Measurements from ENCODE around the gene GRN. TPM values are rescaled to one million over a fixed set of nuclear protein-coding genes. Genes with fewer than 3 reads are reported as not detected.

GRN gene
- total and polyA plus RNA-seq, 7 experiments from 2014 or later = 49.5 to 374 (median 52.2) TPM

GRCh38 chr17:44400226-44400847 lies 55.2 kb downstream of the GRN start:
- no peak overlapping the region for H3K27ac ChIP-seq (ENCODE audit: low read depth, low read length)
- DNase-seq = no peak
- intact Hi-C loops (cut with micrococcal nuclease) = no loop called here
- H3K4me3 ChIP-seq (ENCODE audit: low read length) = no peak overlapping the region
- Mint-ChIP-seq H3K36me3 (peaks cover 9 to 58% (median 21%) of the 10 kb centered on the region in 5 donors), H3K4me1 (peaks cover 0 to 6% (median 0%) of the 10 kb centered on the region in 7 donors), H3K9me3 (no peaks in the 10 kb centered on the region), H3K4me3 (no peak overlapping the region), H3K27ac (peak overlapping the region in 2 of 9 donors; percentile 1 to 26), H3K27me3 (no peaks in the 10 kb centered on the region)
- H3K9me3 ChIP-seq (ENCODE audit: control insufficient read depth in 2 of 3, low read length in 3 of 3) = no peaks in the 10 kb centered on the region
- ChIA-PET CTCF (no interaction called here), POLR2A (no interaction called here)
- no peak for ATAC-seq
- H3K36me3 ChIP-seq (ENCODE audit: control insufficient read depth in 2 of 3, insufficient read depth in 3 of 3, low read length in 3 of 3) = peaks cover 12 to 67% (median 13%) of the 10 kb centered on the region in 3 experiments
- no peaks in the 10 kb centered on the region for H3K27me3 ChIP-seq (ENCODE audit: control insufficient read depth in 2 of 2, insufficient read depth in 2 of 2, low read length in 2 of 2)
- no peaks in the 10 kb centered on the region for H3K4me1 ChIP-seq (ENCODE audit: control insufficient read depth in 2 of 2, insufficient read depth in 2 of 2, low read length in 2 of 2)

Other genes with a start within 250 kb of the GRN start
- gene HDAC5, start 221.7 kb upstream of the GRN start, total RNA-seq = 100 to 1,000 TPM in 1 of 5 experiments, 10 to 100 TPM in 4; 15.2 to 106 (median 70.9) TPM
- gene HDAC5, start 221.7 kb upstream of the GRN start, polyA plus RNA-seq = 10 to 100 TPM; 18.3 to 41.9 TPM
- 10 to 100 TPM in 1 of 5 experiments, 1 to 10 TPM in 2, under 1 TPM in 2; 0.76 to 12.3 (median 2.1) TPM for gene HROB, start 203.4 kb upstream of the GRN start, total RNA-seq
- gene HROB, start 203.4 kb upstream of the GRN start, polyA plus RNA-seq = under 1 TPM; 0.26 to 0.48 TPM
- under 1 TPM in 1 of 5 experiments, not detected in 4; 0.34 TPM for gene ASB16, start 174.6 kb upstream of the GRN start, total RNA-seq
- under 1 TPM in 1 of 2 donors, not detected in 1; 0.08 TPM for gene ASB16, start 174.6 kb upstream of the GRN start, polyA plus RNA-seq
- 10 to 100 TPM; 34.9 to 56.0 (median 41.6) TPM for gene TMUB2, start 158.3 kb upstream of the GRN start, total RNA-seq
- gene TMUB2, start 158.3 kb upstream of the GRN start, polyA plus RNA-seq = 10 to 100 TPM; 21.8 to 24.4 TPM
- gene ATXN7L3, start 145.4 kb upstream of the GRN start, total RNA-seq = 100 to 1,000 TPM in 4 of 5 experiments, 10 to 100 TPM in 1; 93.5 to 130 (median 124) TPM
- 10 to 100 TPM; 10.5 to 18.1 TPM for gene ATXN7L3, start 145.4 kb upstream of the GRN start, polyA plus RNA-seq
- 100 to 1,000 TPM; 126 to 303 (median 175) TPM for gene UBTF, start 125.6 kb upstream of the GRN start, total RNA-seq
- gene UBTF, start 125.6 kb upstream of the GRN start, polyA plus RNA-seq = 10 to 100 TPM; 49.0 to 84.7 TPM
- gene SLC4A1, start 77.2 kb upstream of the GRN start, total RNA-seq = under 1 TPM in 1 of 5 experiments, not detected in 4; 0.15 TPM
- not detected for gene SLC4A1, start 77.2 kb upstream of the GRN start, polyA plus RNA-seq
- gene RUNDC3A, start 36.7 kb upstream of the GRN start, total RNA-seq = under 1 TPM in 2 of 5 experiments, not detected in 3; 0.08 to 0.22 TPM
- gene RUNDC3A, start 36.7 kb upstream of the GRN start, polyA plus RNA-seq = not detected
- gene SLC25A39, start 20.5 kb upstream of the GRN start, total RNA-seq = 100 to 1,000 TPM in 3 of 5 experiments, 10 to 100 TPM in 2; 75.4 to 107 (median 101) TPM
- gene SLC25A39, start 20.5 kb upstream of the GRN start, polyA plus RNA-seq = 100 to 1,000 TPM; 122 to 155 TPM
- gene FAM171A2, start 18.6 kb downstream of the GRN start, total RNA-seq = under 1 TPM; 0.24 to 0.78 (median 0.39) TPM
- gene FAM171A2, start 18.6 kb downstream of the GRN start, polyA plus RNA-seq = under 1 TPM; 0.11 to 0.16 TPM
- 10 to 100 TPM in 1 of 5 experiments, 1 to 10 TPM in 1, under 1 TPM in 3; 0.43 to 19.7 (median 0.67) TPM for gene ITGA2B, start 44.3 kb downstream of the GRN start, total RNA-seq
- gene ITGA2B, start 44.3 kb downstream of the GRN start, polyA plus RNA-seq = not detected
- gene GPATCH8, start 158.1 kb downstream of the GRN start, total RNA-seq = 10 to 100 TPM; 45.0 to 88.5 (median 82.9) TPM
- 10 to 100 TPM; 40.2 to 59.1 TPM for gene GPATCH8, start 158.1 kb downstream of the GRN start, polyA plus RNA-seq
- 1 to 10 TPM in 1 of 5 experiments, under 1 TPM in 2, not detected in 2; 0.16 to 1.7 (median 0.19) TPM for gene FZD2, start 212.2 kb downstream of the GRN start, total RNA-seq
- gene FZD2, start 212.2 kb downstream of the GRN start, polyA plus RNA-seq = under 1 TPM in 1 of 2 donors, not detected in 1; 0.13 TPM

Data from naive thymus-derived CD4-positive, alpha-beta T cell (primary cell).